ENCODE results near the gene ADSS1. TPM values are rescaled to one million over a fixed set of nuclear protein-coding genes. Genes with fewer than 3 reads are reported as not detected.

ADSS1 gene
- total RNA-seq, 3 donors from 2014 or later = 2.0 to 6.0 (median 4.2) TPM

DNA sequence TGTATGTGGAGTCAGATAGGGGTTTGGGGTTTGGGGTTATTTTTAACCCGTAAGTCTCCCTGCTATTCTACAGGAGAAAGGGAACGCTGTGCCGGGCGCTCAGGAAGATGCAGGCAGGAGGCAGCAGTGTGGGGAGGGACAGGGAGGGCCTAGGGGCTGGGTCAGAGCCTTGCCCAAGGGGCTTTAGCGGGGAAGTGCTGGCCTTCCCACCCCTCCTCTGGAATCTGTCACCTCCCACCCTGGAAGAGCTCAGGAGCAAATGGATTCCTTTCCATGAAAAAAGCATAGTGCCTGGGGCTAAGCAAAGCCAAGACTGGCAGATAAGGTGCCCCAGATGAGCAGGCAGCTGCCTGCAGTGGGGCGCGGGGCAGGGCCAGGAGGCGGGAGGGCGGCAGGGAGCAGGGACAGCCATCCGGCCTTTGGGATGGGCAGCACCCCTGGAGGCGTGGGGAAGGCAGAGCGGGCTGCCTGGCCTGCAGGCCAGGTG is 41.9 kb upstream of the ADSS1 start:
- Histone ChIP-seq H3K9me3 (no peaks in the 10 kb centered on the region), H3K4me1 (ENCODE audit: low read depth) (peaks cover 63% of the 10 kb centered on the region), H3K36me3 (ENCODE audit: low read depth) (no peaks in the 10 kb centered on the region), H3K4me3 (no peak overlapping the region)
- DNase-seq (peak in 2 of 3 donors; percentile 55 to 61), ATAC-seq (no peak)
- no peak for TF ChIP-seq CTCF (IDR thresholded peaks at IDR 0.05)
- intact Hi-C loops (cut with DNase I, micrococcal nuclease) = no loop called here

- TF ChIP-seq CTCF (IDR thresholded peaks at IDR 0.05) = no peak
- Histone ChIP-seq H3K9me3 (no peaks in the 10 kb centered on the region), H3K4me1 (ENCODE audit: low read depth) (peaks cover 63% of the 10 kb centered on the region), H3K36me3 (ENCODE audit: low read depth) (no peaks in the 10 kb centered on the region), H3K4me3 (no peak overlapping the region)
- intact Hi-C loops (cut with DNase I, micrococcal nuclease) = no loop called here
- peak in 2 of 3 donors; percentile 7 to 46 for DNase-seq
- ATAC-seq = no peak
Observed at GRCh38 chr14:104683653-104684448, 40.2 kb upstream of the ADSS1 start.

- Histone ChIP-seq H3K4me3 (no peak overlapping the region), H3K4me1 (ENCODE audit: low read depth) (peaks cover 58% of the 10 kb centered on the region), H3K36me3 (ENCODE audit: low read depth) (no peaks in the 10 kb centered on the region), H3K9me3 (no peaks in the 10 kb centered on the region)
- DNase-seq (no peak), ATAC-seq (no peak)
- TF ChIP-seq CTCF (IDR thresholded peaks at IDR 0.05) = no peak
- intact Hi-C loops (cut with DNase I, micrococcal nuclease) = no loop called here
Observed at GRCh38 chr14:104684449-104684821, 39.6 kb upstream of the ADSS1 start.

DNA sequence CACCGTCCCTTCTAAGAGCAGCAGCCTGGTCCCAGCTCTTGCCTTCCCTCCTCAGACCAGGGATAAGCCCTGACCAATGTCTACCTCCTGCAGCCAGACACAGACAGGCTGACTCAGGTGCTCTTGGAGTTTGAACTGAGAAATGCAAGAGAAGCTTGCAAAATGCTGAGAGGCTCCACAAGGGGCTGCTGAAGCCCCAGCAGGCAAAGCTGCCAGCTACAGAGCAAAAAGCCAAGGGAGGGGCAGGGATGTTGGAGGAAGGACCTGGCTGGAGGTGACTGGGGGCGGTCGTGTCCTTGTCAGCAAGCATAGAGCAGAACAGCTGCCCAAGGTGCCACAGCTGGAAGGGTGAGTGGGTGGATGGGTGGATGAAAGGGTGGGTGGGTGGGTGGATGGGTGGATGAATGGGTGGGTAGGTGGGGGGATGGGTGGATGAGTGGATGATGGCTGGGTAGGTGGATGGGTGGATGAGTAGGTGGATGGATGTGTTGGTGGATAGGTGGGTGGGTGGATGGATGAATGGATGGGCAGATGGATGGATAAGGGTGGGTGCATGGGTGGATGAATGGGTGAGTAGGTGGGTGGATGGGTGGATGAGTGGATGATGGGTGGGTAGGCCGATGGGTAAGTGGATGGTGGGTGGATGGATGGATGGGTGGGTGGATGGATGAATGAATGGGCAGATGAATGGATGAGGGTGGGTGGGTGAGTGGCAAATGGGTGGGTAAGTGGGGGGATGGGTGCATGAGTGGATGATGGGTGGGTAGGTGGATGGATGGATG is 38.6 kb upstream of the ADSS1 start:
- intact Hi-C loops (cut with DNase I, micrococcal nuclease) = no loop called here
- ATAC-seq = no peak
- Histone ChIP-seq H3K4me1 (ENCODE audit: low read depth) (peaks cover 50% of the 10 kb centered on the region), H3K36me3 (ENCODE audit: low read depth) (no peaks in the 10 kb centered on the region), H3K4me3 (no peak overlapping the region), H3K9me3 (no peaks in the 10 kb centered on the region)
- peak in 1 of 3 donors; percentile 4 for DNase-seq
- no peak for TF ChIP-seq CTCF (IDR thresholded peaks at IDR 0.05)

GRCh38 chr14:104685998-104686610 is 37.9 kb upstream of the ADSS1 start:
- no peak for TF ChIP-seq CTCF (IDR thresholded peaks at IDR 0.05)

More at GRCh38 chr14:104685998-104686610, 37.9 kb upstream of the ADSS1 start:
- no peak overlapping the region for H3K4me3 ChIP-seq
- intact Hi-C loops (cut with DNase I, micrococcal nuclease) = no loop called here
- H3K4me1 ChIP-seq (ENCODE audit: low read depth) = peaks cover 50% of the 10 kb centered on the region
- no peaks in the 10 kb centered on the region for H3K9me3 ChIP-seq
- ATAC-seq (no peak), DNase-seq (no peak)
- H3K36me3 ChIP-seq (ENCODE audit: low read depth) = no peaks in the 10 kb centered on the region

Data from mucosa of descending colon (tissue), 3 donors.